OCI-LY7 (cell line): ENCODE measurements around the gene ABI3. TPM values are rescaled to one million over a fixed set of nuclear protein-coding genes. Genes with fewer than 3 reads are reported as not detected.

Source experiments
- BruUV-seq: library from RNA; stranded (reverse); fragments of 400-500 nt; replicated peaks from 2 replicates; lab custom pipeline; 2021; lab: Mats Ljungman, UMichigan
- CTCF ChIA-PET: fragments of 300-600 bp; sonication (Branson Sonifier 250); formaldehyde crosslinking; loops from one replicate; lab custom pipeline; 2022; ENCODE audit warnings: antibody characterized with exemption; ENCODE audit not compliant: unreplicated experiment; lab: Charles Lee
- POLR2A ChIA-PET: fragments of 300-600 bp; sonication (Branson Sonifier 250); formaldehyde crosslinking; loops from one replicate; lab custom pipeline; 2022; ENCODE audit warnings: antibody characterized with exemption; lab: Charles Lee
- DNase-seq: peaks from one replicate; pipeline ENCODE4 v3.0.0-alpha.2; 2015; ENCODE audit warnings: low spot score
- H2AFZ ChIP-seq: fragments of 200-600 bp; sonication (generic), shearing (Covaris generic); 2 replicates; pipeline ENCODE4 v1.6.1; 2014; ENCODE audit warnings: mild to moderate bottlenecking, antibody characterized with exemption, low read length, moderate library complexity
- H3K27ac ChIP-seq: fragments of 200-600 bp; sonication (generic); 2 replicates; pipeline ENCODE4 v1.5.1; 2014; ENCODE audit warnings: mixed run types, low read depth, mild to moderate bottlenecking, moderate library complexity, low read length, inconsistent platforms; ENCODE audit not compliant: poor library complexity, severe bottlenecking
- H3K36me3 ChIP-seq: fragments of 200-600 bp; sonication (generic); 2 replicates; pipeline ENCODE4 v1.6.1; 2014; ENCODE audit warnings: mild to moderate bottlenecking, antibody characterized with exemption, low read length, moderate library complexity, mixed read lengths; ENCODE audit not compliant: insufficient read depth
- H3K4me1 ChIP-seq: fragments of 200-600 bp; sonication (generic); 2 replicates; pipeline ENCODE4 v1.5.1; 2014; ENCODE audit warnings: mild to moderate bottlenecking, low read length; ENCODE audit not compliant: insufficient read depth, poor library complexity, severe bottlenecking
- H3K4me2 ChIP-seq: fragments of 200-600 bp; sonication (generic); 2 replicates; pipeline ENCODE4 v1.6.1; 2014; ENCODE audit warnings: mild to moderate bottlenecking, low read length
- H3K4me3 ChIP-seq: fragments of 200-600 bp; sonication (generic); 2 replicates; pipeline ENCODE4 v1.5.1; 2014; ENCODE audit warnings: mild to moderate bottlenecking, low read depth, low read length; ENCODE audit not compliant: poor library complexity, severe bottlenecking
- H3K79me2 ChIP-seq: fragments of 200-600 bp; sonication (generic); 2 replicates; pipeline ENCODE4 v1.6.1; 2016; ENCODE audit warnings: low read depth, mild to moderate bottlenecking, low read length, moderate library complexity, mixed read lengths; ENCODE audit not compliant: insufficient read depth
- H3K9me2 ChIP-seq: fragments of 200-600 bp; sonication (generic); 2 replicates; pipeline ENCODE4 v1.6.1; 2016; ENCODE audit warnings: mild to moderate bottlenecking, low read length, mixed read lengths; ENCODE audit not compliant: insufficient read depth
- H3K9me3 ChIP-seq: fragments of 200-600 bp; sonication (generic); 2 replicates; pipeline ENCODE4 v1.6.1; 2014; ENCODE audit warnings: mild to moderate bottlenecking, mixed run types, low read length, mixed read lengths
- H4K20me1 ChIP-seq: fragments of 200-600 bp; sonication (generic); 2 replicates; pipeline ENCODE4 v1.6.1; 2014; ENCODE audit warnings: mild to moderate bottlenecking, antibody characterized with exemption, low read length, moderate library complexity, mixed read lengths; ENCODE audit not compliant: insufficient read depth
- EZH2phosphoT487 ChIP-seq: fragments of 200-600 bp; sonication (generic); IDR thresholded peaks from 2 replicates; pipeline ENCODE4 v1.6.1; 2018; ENCODE audit warnings: low read depth, borderline replicate concordance, mild to moderate bottlenecking, mixed run types, antibody characterized with exemption, low read length, moderate library complexity, mixed read lengths
- intact Hi-C: fragments of 100-400 bp; cut with micrococcal nuclease; formaldehyde crosslinking; loops from one replicate; pipeline ENCODE4 v1.10.0; 2022; ENCODE audit not compliant: unreplicated experiment
- total RNA-seq, 2 experiments: library from RNA; depleted of rRNA in 1 of 2; stranded (reverse); fragments of >200 nt in 1 of 2; shearing (Covaris generic) in 1 of 2; gene quantifications; 2 replicates each; pipeline ENCODE4 v1.2.3, GENCODE V29; 2014 to 2022
- TF ChIP-seq, protein P1 (sequence below): fragments of 200-600 bp; sonication (generic); conservative IDR thresholded peaks from 2 replicates; pipeline ENCODE4 v1.5.1; 2014; ENCODE audit warnings: mild to moderate bottlenecking, antibody characterized with exemption, low read length, moderate library complexity, mixed read lengths

Gene ABI3
- total RNA-seq, 2 experiments from 2014 or later: 24.0 to 29.5 TPM

GRCh38 chr17:49227436-49228261 is 17.1 kb downstream of the ABI3 start:
- ChIA-PET CTCF (interaction anchor here (1.3 to 2.9 kb wide), 2 partner anchors 10 to 47 kb away, joined by 3 to 11 read pairs; no protein-coding TSS in a partner anchor), POLR2A (interaction anchor here (0.5 to 0.7 kb wide), 2 partner anchors 143 to 448 kb away, joined by 3 read pairs; no protein-coding TSS in a partner anchor)
- H3K27ac ChIP-seq: no peak overlapping the region
- no peaks in the 10 kb centered on the region for H3K9me2 ChIP-seq
- H3K4me2 ChIP-seq: no peak overlapping the region
- no peak overlapping the region for H2AFZ ChIP-seq
- peaks cover 25% of the 10 kb centered on the region for H3K4me1 ChIP-seq
- peaks cover 6% of the 10 kb centered on the region; the same call in 1 of the 2 replicates for H3K36me3 ChIP-seq
- intact Hi-C loops: loop anchor here (1.0 to 2.0 kb wide), 2 partner anchors 47 to 169 kb away; no protein-coding TSS in a partner anchor
- no peaks in the 10 kb centered on the region for H3K9me3 ChIP-seq
- H3K4me3 ChIP-seq: no peak overlapping the region
- TF ChIP-seq EZH2phosphoT487: no peak
- TF ChIP-seq, protein P1, sequence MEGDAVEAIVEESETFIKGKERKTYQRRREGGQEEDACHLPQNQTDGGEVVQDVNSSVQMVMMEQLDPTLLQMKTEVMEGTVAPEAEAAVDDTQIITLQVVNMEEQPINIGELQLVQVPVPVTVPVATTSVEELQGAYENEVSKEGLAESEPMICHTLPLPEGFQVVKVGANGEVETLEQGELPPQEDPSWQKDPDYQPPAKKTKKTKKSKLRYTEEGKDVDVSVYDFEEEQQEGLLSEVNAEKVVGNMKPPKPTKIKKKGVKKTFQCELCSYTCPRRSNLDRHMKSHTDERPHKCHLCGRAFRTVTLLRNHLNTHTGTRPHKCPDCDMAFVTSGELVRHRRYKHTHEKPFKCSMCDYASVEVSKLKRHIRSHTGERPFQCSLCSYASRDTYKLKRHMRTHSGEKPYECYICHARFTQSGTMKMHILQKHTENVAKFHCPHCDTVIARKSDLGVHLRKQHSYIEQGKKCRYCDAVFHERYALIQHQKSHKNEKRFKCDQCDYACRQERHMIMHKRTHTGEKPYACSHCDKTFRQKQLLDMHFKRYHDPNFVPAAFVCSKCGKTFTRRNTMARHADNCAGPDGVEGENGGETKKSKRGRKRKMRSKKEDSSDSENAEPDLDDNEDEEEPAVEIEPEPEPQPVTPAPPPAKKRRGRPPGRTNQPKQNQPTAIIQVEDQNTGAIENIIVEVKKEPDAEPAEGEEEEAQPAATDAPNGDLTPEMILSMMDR: peak; percentile 96
- BruUV-seq: no TSS peak
- H4K20me1 ChIP-seq: no peaks in the 10 kb centered on the region
- H3K79me2 ChIP-seq: no peaks in the 10 kb centered on the region
- DNase-seq: peak; percentile 82

DNA sequence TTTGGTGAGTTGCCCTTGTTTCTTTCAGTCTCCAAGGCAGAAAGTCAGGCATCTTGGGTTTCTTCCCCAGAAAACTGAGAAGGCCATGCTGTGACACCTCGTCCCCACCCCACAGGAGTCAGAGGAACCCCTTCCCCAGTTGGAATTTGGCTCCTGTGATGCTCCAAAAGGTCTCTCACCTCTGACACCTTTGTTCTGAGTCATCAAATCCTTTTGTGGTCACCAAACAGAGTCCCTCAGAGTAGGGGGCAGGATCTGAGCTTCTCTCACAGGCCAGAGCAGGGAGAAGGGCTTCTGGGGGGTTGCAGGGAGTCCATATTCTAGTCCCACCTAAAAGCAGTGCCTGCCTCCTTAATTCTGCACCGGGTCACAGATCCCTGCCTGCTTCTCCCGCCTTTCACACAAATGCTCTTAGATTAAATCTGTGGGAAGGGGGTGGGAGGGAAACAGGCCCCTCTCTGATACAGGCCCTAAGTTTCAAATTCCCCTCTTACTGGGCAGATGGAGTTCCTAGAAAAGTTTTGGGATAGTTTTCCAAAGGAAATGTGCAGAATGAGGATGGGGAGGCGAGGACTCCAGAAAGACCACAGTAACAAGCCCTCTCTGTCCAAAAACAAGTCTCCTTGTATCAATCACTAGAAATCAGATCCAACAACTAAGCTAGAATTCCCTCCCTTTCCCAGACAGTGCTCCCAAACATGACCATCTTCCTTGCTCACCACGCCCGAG is 18.7 kb downstream of the ABI3 start:
- no peaks in the 10 kb centered on the region for H3K36me3 ChIP-seq
- TF ChIP-seq, protein P1: no peak
- no peak for TF ChIP-seq EZH2phosphoT487
- BruUV-seq: no TSS peak

More for the DNA sequence above, 18.7 kb downstream of the ABI3 start:
- Histone ChIP-seq H4K20me1 (no peaks in the 10 kb centered on the region), H3K4me3 (no peak overlapping the region), H2AFZ (no peak overlapping the region), H3K9me2 (no peaks in the 10 kb centered on the region), H3K9me3 (no peaks in the 10 kb centered on the region), H3K4me2 (no peak overlapping the region), H3K4me1 (peaks cover 12% of the 10 kb centered on the region), H3K79me2 (no peaks in the 10 kb centered on the region), H3K27ac (no peak overlapping the region)
- POLR2A ChIA-PET: interaction anchor here (0.7 kb wide), 1 partner anchor 1039 kb away, joined by 3 read pairs; no protein-coding TSS in a partner anchor
- CTCF ChIA-PET: interaction anchor here (0.6 kb wide), 1 partner anchor 38 kb away, joined by 4 read pairs; no protein-coding TSS in a partner anchor
- intact Hi-C loops: no loop called here
- no peak for DNase-seq
